NCI-H1436 treated with DMSO at 0.1 percent for 48 hours (cell line): ENCODE data around the gene LSS.
"Not testable (repeated sequence)": the region's sequence is repeated elsewhere in the genome, so short reads cannot be mapped to it uniquely, and the experiment has no call there.

Experiments used
- DNase-seq: peaks from one replicate; lab custom pipeline; 2025; lab: John Stamatoyannopoulos, UW

Gene LSS

GRCh38 chr21:46152927-46153246 lies 75.7 kb downstream of the LSS start:
- DNase-seq = no peak

GRCh38 chr21:46151989-46152926 lies 76.3 kb downstream of the LSS start:
- DNase-seq = no peak

- DNase-seq = no peak
Measured at GRCh38 chr21:46151261-46151988, 77.1 kb downstream of the LSS start.

- DNase-seq = no peak
Measured at GRCh38 chr21:46150491-46151121, 78.0 kb downstream of the LSS start.

- no peak for DNase-seq
Measured at GRCh38 chr21:46150073-46150472, 78.5 kb downstream of the LSS start.

GRCh38 chr21:46149205-46149901 lies 79.2 kb downstream of the LSS start:
- DNase-seq = no peak

- no peak for DNase-seq
Measured at GRCh38 chr21:46148106-46148505, 80.5 kb downstream of the LSS start.

GRCh38 chr21:46147429-46147828 lies 81.1 kb downstream of the LSS start:
- peak; percentile 10 for DNase-seq

GRCh38 chr21:46146856-46147255 lies 81.7 kb downstream of the LSS start:
- no peak for DNase-seq

GRCh38 chr21:46145840-46146691 lies 82.5 kb downstream of the LSS start:
- no peak for DNase-seq

- DNase-seq = no peak
Measured at GRCh38 chr21:46145159-46145839, 83.3 kb downstream of the LSS start.

- DNase-seq = no peak
Measured at GRCh38 chr21:46144464-46145070, 84.0 kb downstream of the LSS start.

GRCh38 chr21:46142582-46143473 lies 85.7 kb downstream of the LSS start:
- no peak for DNase-seq

- DNase-seq = no peak
Measured at GRCh38 chr21:46141767-46142581, 86.6 kb downstream of the LSS start.

- DNase-seq = not testable (repeated sequence)
Measured at GRCh38 chr21:46140352-46141003, 88.1 kb downstream of the LSS start.

GRCh38 chr21:46139686-46140085 lies 88.9 kb downstream of the LSS start:
- DNase-seq = no peak

GRCh38 chr21:46138383-46138970 lies 90.1 kb downstream of the LSS start:
- DNase-seq = no peak
